NB4 (cell line): ENCODE data around the gene LRRC1.

Experiments
- MYC ChIP-seq: IDR thresholded peaks from 2 replicates; pipeline ENCODE4 v1.6.1; 2011; ENCODE audit warnings: low read depth, low read length
- POLR2A ChIP-seq: IDR thresholded peaks from 2 replicates; pipeline ENCODE4 v1.6.1; 2011; ENCODE audit warnings: mild to moderate bottlenecking; ENCODE audit not compliant: insufficient read length; ENCODE audit errors: extremely low read depth
- TF ChIP-seq, protein P1 (sequence below): IDR thresholded peaks from 2 replicates; pipeline ENCODE4 v1.6.1; 2011; ENCODE audit warnings: low read depth, low read length
- TF ChIP-seq, protein P2 (sequence below): IDR thresholded peaks from one replicate; pipeline ENCODE4 v1.5.1; 2012; ENCODE audit warnings: low read depth, low read length

- TF ChIP-seq, protein P1, sequence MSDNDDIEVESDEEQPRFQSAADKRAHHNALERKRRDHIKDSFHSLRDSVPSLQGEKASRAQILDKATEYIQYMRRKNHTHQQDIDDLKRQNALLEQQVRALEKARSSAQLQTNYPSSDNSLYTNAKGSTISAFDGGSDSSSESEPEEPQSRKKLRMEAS, result no peak
- TF ChIP-seq POLR2A (no peak), MYC (no peak)
- TF ChIP-seq, protein P2, sequence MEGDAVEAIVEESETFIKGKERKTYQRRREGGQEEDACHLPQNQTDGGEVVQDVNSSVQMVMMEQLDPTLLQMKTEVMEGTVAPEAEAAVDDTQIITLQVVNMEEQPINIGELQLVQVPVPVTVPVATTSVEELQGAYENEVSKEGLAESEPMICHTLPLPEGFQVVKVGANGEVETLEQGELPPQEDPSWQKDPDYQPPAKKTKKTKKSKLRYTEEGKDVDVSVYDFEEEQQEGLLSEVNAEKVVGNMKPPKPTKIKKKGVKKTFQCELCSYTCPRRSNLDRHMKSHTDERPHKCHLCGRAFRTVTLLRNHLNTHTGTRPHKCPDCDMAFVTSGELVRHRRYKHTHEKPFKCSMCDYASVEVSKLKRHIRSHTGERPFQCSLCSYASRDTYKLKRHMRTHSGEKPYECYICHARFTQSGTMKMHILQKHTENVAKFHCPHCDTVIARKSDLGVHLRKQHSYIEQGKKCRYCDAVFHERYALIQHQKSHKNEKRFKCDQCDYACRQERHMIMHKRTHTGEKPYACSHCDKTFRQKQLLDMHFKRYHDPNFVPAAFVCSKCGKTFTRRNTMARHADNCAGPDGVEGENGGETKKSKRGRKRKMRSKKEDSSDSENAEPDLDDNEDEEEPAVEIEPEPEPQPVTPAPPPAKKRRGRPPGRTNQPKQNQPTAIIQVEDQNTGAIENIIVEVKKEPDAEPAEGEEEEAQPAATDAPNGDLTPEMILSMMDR, result no peak
These were observed 80.2 kb downstream of the LRRC1 start for GRCh38 chr6:53874964-53875363.
